ENCODE results near the gene CALHM6. TPM values are rescaled to one million over a fixed set of nuclear protein-coding genes. Genes with fewer than 3 reads are reported as not detected.

CALHM6 gene
- polyA plus RNA-seq, 1 of the 3 experiments (the other 2 are of a cell fraction), result 0.51 TPM

DNA sequence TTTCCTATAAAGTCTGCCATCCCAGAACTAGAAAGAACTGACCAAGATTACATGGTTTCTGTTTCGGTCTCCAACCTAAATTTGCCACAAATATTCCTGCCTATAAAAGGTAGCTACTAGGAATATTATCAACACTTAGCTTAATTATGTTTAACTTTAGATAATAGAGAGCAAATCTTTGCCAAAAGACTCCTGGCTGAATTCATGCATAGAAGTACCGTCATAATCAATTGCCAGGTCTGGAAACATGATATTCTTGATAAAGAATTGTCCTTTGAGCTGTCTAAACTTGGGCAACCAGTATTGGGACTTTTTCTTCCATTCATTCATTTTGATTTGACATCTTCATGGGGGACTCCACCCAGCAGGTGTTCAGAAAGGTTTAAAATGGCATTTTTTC lies 22.4 kb downstream of the CALHM6 start:
- no peak for DNase-seq
- ChIA-PET POLR2A (no interaction called here), CTCF (interaction anchor here (0.9 kb wide), 1 partner anchor 13 kb away, joined by 4 read pairs; no protein-coding TSS in a partner anchor)
- no peak for TF ChIP-seq SMC3 (IDR thresholded peaks at IDR 0.05; ENCODE audit: low read depth, low read length)
- TF ChIP-seq, protein P1, sequence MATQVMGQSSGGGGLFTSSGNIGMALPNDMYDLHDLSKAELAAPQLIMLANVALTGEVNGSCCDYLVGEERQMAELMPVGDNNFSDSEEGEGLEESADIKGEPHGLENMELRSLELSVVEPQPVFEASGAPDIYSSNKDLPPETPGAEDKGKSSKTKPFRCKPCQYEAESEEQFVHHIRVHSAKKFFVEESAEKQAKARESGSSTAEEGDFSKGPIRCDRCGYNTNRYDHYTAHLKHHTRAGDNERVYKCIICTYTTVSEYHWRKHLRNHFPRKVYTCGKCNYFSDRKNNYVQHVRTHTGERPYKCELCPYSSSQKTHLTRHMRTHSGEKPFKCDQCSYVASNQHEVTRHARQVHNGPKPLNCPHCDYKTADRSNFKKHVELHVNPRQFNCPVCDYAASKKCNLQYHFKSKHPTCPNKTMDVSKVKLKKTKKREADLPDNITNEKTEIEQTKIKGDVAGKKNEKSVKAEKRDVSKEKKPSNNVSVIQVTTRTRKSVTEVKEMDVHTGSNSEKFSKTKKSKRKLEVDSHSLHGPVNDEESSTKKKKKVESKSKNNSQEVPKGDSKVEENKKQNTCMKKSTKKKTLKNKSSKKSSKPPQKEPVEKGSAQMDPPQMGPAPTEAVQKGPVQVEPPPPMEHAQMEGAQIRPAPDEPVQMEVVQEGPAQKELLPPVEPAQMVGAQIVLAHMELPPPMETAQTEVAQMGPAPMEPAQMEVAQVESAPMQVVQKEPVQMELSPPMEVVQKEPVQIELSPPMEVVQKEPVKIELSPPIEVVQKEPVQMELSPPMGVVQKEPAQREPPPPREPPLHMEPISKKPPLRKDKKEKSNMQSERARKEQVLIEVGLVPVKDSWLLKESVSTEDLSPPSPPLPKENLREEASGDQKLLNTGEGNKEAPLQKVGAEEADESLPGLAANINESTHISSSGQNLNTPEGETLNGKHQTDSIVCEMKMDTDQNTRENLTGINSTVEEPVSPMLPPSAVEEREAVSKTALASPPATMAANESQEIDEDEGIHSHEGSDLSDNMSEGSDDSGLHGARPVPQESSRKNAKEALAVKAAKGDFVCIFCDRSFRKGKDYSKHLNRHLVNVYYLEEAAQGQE (IDR thresholded peaks at IDR 0.05; ENCODE audit: low read depth, low read length), result no peak
- TF ChIP-seq FOXM1 (IDR thresholded peaks at IDR 0.05; ENCODE audit: low read depth), result no peak
- no peak for TF ChIP-seq RXRA (IDR thresholded peaks at IDR 0.05; ENCODE audit: borderline replicate concordance, low read depth)
- TF ChIP-seq NFIC (IDR thresholded peaks at IDR 0.05; ENCODE audit: borderline replicate concordance), result no peak
- no peak for TF ChIP-seq SIN3A (IDR thresholded peaks at IDR 0.05; ENCODE audit: borderline replicate concordance, low read depth, low read length)
- TF ChIP-seq JUND (IDR thresholded peaks at IDR 0.05), result no peak
- WGBS (ENCODE audit: low lambda C conversion rate), result 27% methylated on average over 2 of the region's 2 CpGs
- H3K9ac ChIP-seq, result no peak overlapping the region
- H3K9me2 ChIP-seq, result no peaks in the 10 kb centered on the region
- no peaks in the 10 kb centered on the region for H4K20me1 ChIP-seq (ENCODE audit: insufficient read depth)
- H3K4me2 ChIP-seq, result no peak overlapping the region
- H3K4me1 ChIP-seq (ENCODE audit: control insufficient read depth in 1 of 2, insufficient read depth in 2 of 2, low read depth in 1 of 2, low read length in 1 of 2), result no peaks in the 10 kb centered on the region; a peak in 1 of 4 replicates
- no peaks in the 10 kb centered on the region for H3K79me2 ChIP-seq (ENCODE audit: insufficient read depth)
- H3F3A ChIP-seq (replicated peaks; ENCODE audit: insufficient read depth), result no peaks in the 10 kb centered on the region
- no peak overlapping the region for H2AFZ ChIP-seq (ENCODE audit: low read depth)
- H3K27me3 ChIP-seq (ENCODE audit: insufficient read depth), result no peaks in the 10 kb centered on the region
- no peaks in the 10 kb centered on the region for H3K9me3 ChIP-seq
- H3K27ac ChIP-seq (ENCODE audit: low read depth in 2 of 2, low read length in 1 of 2), result no peak overlapping the region
- no peaks in the 10 kb centered on the region for H3K36me3 ChIP-seq (replicated peaks in 1 of 2; ENCODE audit: control insufficient read depth in 1 of 2, insufficient read depth in 2 of 2, low read length in 1 of 2)
- H3K4me3 ChIP-seq (ENCODE audit: low read depth in 2 of 2, low read length in 1 of 2), result no peak overlapping the region

DNA sequence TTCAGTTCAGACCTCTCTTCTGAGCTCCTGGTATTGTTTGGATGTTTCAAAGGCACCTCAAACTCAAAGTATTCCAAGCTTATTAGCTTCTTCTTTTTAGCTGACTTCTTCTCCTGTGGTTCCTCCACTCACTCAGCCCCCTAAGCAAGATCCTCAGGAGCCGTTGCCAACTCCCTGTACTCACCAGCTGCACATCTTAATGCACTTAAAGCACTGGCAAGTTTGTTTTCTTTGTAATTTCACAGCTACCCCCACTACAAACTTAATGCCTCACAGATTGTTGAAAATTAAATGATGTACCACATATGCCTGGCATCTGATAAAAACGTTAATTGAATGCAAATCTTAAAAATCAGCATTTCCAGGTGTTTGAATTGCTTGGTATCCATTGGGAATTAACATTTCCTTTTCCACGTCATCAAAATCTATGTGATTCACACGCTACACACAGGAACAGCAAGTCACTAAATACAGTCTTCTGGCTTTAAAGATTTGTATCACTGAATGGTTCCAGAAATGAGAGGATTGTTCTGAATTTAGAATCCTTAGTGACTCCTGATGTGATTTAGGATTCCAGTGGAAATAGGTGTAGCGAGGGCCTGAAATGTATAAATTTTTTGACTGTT lies 24.5 kb downstream of the CALHM6 start:
- Histone ChIP-seq H3F3A (replicated peaks; ENCODE audit: insufficient read depth) (no peaks in the 10 kb centered on the region), H3K36me3 (replicated peaks in 1 of 2; ENCODE audit: control insufficient read depth in 1 of 2, insufficient read depth in 2 of 2, low read length in 1 of 2) (no peaks in the 10 kb centered on the region), H3K9ac (no peak overlapping the region), H4K20me1 (ENCODE audit: insufficient read depth) (no peaks in the 10 kb centered on the region), H3K9me2 (no peaks in the 10 kb centered on the region), H3K4me2 (no peak overlapping the region), H3K79me2 (ENCODE audit: insufficient read depth) (no peaks in the 10 kb centered on the region), H3K27me3 (ENCODE audit: insufficient read depth) (no peaks in the 10 kb centered on the region), H3K9me3 (no peaks in the 10 kb centered on the region), H3K4me3 (ENCODE audit: low read depth in 2 of 2, low read length in 1 of 2) (no peak overlapping the region), H3K4me1 (ENCODE audit: control insufficient read depth in 1 of 2, insufficient read depth in 2 of 2, low read depth in 1 of 2, low read length in 1 of 2) (no peaks in the 10 kb centered on the region; a peak in 1 of 4 replicates), H2AFZ (ENCODE audit: low read depth) (no peak overlapping the region), H3K27ac (ENCODE audit: low read depth in 2 of 2, low read length in 1 of 2) (no peak overlapping the region)
- WGBS (ENCODE audit: low lambda C conversion rate), result 40% methylated on average over 5 of the region's 5 CpGs
- TF ChIP-seq NRF1 (IDR thresholded peaks at IDR 0.05; ENCODE audit: low read depth, low read length) (no peak), TEAD4 (IDR thresholded peaks at IDR 0.05; ENCODE audit: borderline replicate concordance, insufficient read depth) (no peak), SMC3 (IDR thresholded peaks at IDR 0.05; ENCODE audit: low read depth, low read length) (no peak), NFIC (IDR thresholded peaks at IDR 0.05; ENCODE audit: borderline replicate concordance) (no peak), RXRA (IDR thresholded peaks at IDR 0.05; ENCODE audit: borderline replicate concordance, low read depth) (no peak), CHD2 (IDR thresholded peaks at IDR 0.05; ENCODE audit: low read length, partially characterized antibody) (no peak), YY1 (IDR thresholded peaks at IDR 0.05; ENCODE audit: low read depth) (no peak), TCF12 (IDR thresholded peaks at IDR 0.05) (no peak), RFX5 (IDR thresholded peaks at IDR 0.05; ENCODE audit: low read length) (no peak), EZH2phosphoT487 (IDR thresholded peaks at IDR 0.05; ENCODE audit: borderline replicate concordance, low read depth) (no peak)
- TF ChIP-seq, protein P2, sequence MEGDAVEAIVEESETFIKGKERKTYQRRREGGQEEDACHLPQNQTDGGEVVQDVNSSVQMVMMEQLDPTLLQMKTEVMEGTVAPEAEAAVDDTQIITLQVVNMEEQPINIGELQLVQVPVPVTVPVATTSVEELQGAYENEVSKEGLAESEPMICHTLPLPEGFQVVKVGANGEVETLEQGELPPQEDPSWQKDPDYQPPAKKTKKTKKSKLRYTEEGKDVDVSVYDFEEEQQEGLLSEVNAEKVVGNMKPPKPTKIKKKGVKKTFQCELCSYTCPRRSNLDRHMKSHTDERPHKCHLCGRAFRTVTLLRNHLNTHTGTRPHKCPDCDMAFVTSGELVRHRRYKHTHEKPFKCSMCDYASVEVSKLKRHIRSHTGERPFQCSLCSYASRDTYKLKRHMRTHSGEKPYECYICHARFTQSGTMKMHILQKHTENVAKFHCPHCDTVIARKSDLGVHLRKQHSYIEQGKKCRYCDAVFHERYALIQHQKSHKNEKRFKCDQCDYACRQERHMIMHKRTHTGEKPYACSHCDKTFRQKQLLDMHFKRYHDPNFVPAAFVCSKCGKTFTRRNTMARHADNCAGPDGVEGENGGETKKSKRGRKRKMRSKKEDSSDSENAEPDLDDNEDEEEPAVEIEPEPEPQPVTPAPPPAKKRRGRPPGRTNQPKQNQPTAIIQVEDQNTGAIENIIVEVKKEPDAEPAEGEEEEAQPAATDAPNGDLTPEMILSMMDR (IDR thresholded peaks at IDR 0.05), result no peak
- DNase-seq, result no peak
- ChIA-PET POLR2A (no interaction called here), CTCF (no interaction called here)
